IMR-90 (cell line): ENCODE data around the gene KDM6A. TPM values are rescaled to one million over a fixed set of nuclear protein-coding genes. Genes with fewer than 3 reads are reported as not detected.

Experiments used
- ATAC-seq: fragments of 200-7000 bp; cut with Tn5 transposase; 2 replicates; pipeline ENCODE4 v1.9.1; 2020; ENCODE audit warnings: low read depth, mild to moderate bottlenecking, moderate library complexity
- BruUV-seq: library from RNA; stranded (reverse); fragments of 400-500 nt; replicated peaks from 2 replicates; lab custom pipeline; 2021; lab: Mats Ljungman, UMichigan
- CTCF ChIA-PET: fragments of 300-600 bp; formaldehyde crosslinking; extraction: SDS; loops from one replicate; lab custom pipeline; 2021; ENCODE audit warnings: antibody characterized with exemption; lab: Yijun Ruan, JAX
- POLR2A ChIA-PET: fragments of 300-600 bp; sonication (Branson Sonifier 250); formaldehyde crosslinking; loops from one replicate; lab custom pipeline; 2022; ENCODE audit warnings: antibody characterized with exemption; ENCODE audit not compliant: unreplicated experiment; lab: Charles Lee
- DNase-seq: peaks from one replicate; pipeline ENCODE4 v3.0.0; 2013
- H2AFZ ChIP-seq: replicated peaks from 2 replicates; pipeline ENCODE3; 2013; ENCODE audit warnings: low read length, mild to moderate bottlenecking; ENCODE audit not compliant: poor library complexity
- H2AK5ac ChIP-seq: 2 replicates; pipeline ENCODE4 v1.6.1; 2013; ENCODE audit warnings: low read depth, low read length, inconsistent platforms
- H2AK9ac ChIP-seq: replicated peaks from 2 replicates; pipeline ENCODE3; 2013; ENCODE audit warnings: mild to moderate bottlenecking, low read depth, low read length, moderate library complexity; ENCODE audit not compliant: poor library complexity
- H2BK120ac ChIP-seq: 2 replicates; pipeline ENCODE4 v1.6.1; 2013; ENCODE audit warnings: low read depth, low read length, inconsistent platforms
- H2BK15ac ChIP-seq: 3 replicates; pipeline ENCODE4 v1.6.1; 2013; ENCODE audit warnings: low read depth, low read length, inconsistent platforms
- H2BK20ac ChIP-seq: 2 replicates; pipeline ENCODE4 v1.6.1; 2013; ENCODE audit warnings: low read depth, mild to moderate bottlenecking, inconsistent platforms, low read length, moderate library complexity
- H2BK5ac ChIP-seq: 2 replicates; pipeline ENCODE4 v1.6.1; 2013; ENCODE audit warnings: mild to moderate bottlenecking, low read depth, low read length, inconsistent platforms; ENCODE audit not compliant: poor library complexity, severe bottlenecking
- H3K14ac ChIP-seq: replicated peaks from 2 replicates; pipeline ENCODE4 v1.6.1; 2013; ENCODE audit warnings: low read depth, low read length, inconsistent platforms
- H3K18ac ChIP-seq: 2 replicates; pipeline ENCODE4 v1.6.1; 2013; ENCODE audit warnings: low read depth, low read length, control low read depth
- H3K23ac ChIP-seq: 2 replicates; pipeline ENCODE4 v1.6.1; 2013; ENCODE audit warnings: low read depth, low read length, inconsistent platforms
- H3K27ac ChIP-seq: 2 replicates; pipeline ENCODE4 v1.5.1; 2013; ENCODE audit warnings: mild to moderate bottlenecking, control low read depth, low read length; ENCODE audit not compliant: insufficient read depth
- H3K27me3 ChIP-seq: 2 replicates; pipeline ENCODE4 v1.6.1; 2013; ENCODE audit warnings: low read length; ENCODE audit not compliant: control insufficient read depth, insufficient read depth
- H3K36me3 ChIP-seq: 2 replicates; pipeline ENCODE4 v1.6.1; 2013; ENCODE audit warnings: low read length, mixed read lengths; ENCODE audit not compliant: control insufficient read depth, insufficient read depth
- H3K4ac ChIP-seq: 2 replicates; pipeline ENCODE4 v1.6.1; 2013; ENCODE audit warnings: low read depth, low read length, inconsistent platforms
- H3K4me1 ChIP-seq: 2 replicates; pipeline ENCODE4 v1.6.1; 2013; ENCODE audit warnings: low read length, mixed read lengths; ENCODE audit not compliant: control insufficient read depth, insufficient read depth
- H3K4me2 ChIP-seq: 2 replicates; pipeline ENCODE4 v1.6.1; 2013; ENCODE audit warnings: low read depth, mild to moderate bottlenecking, control low read depth, low read length, moderate library complexity
- H3K4me3 ChIP-seq: 2 replicates; pipeline ENCODE4 v1.5.1; 2013; ENCODE audit warnings: low read depth, mild to moderate bottlenecking, control low read depth, low read length, moderate library complexity; ENCODE audit not compliant: insufficient read depth
- H3K56ac ChIP-seq: 2 replicates; pipeline ENCODE4 v1.6.1; 2013; ENCODE audit warnings: low read length, inconsistent platforms; ENCODE audit not compliant: insufficient read depth; ENCODE audit errors: extremely low read depth
- H3K79me1 ChIP-seq, 2 experiments: 2 replicates each; pipeline ENCODE4 v1.6.1; 2013; ENCODE audit warnings: low read length in 2 of 2, inconsistent platforms in 1 of 2, low read depth in 1 of 2
- H3K9ac ChIP-seq: 2 replicates; pipeline ENCODE4 v1.6.1; 2013; ENCODE audit warnings: low read depth, low read length, control low read depth
- H3K9me1 ChIP-seq: 2 replicates; pipeline ENCODE4 v1.6.1; 2013; ENCODE audit warnings: low read length, inconsistent platforms; ENCODE audit not compliant: insufficient read depth
- H3K9me3 ChIP-seq: 2 replicates; pipeline ENCODE4 v1.6.1; 2013; ENCODE audit warnings: low read length; ENCODE audit not compliant: control insufficient read depth, insufficient read depth
- H4K20me1 ChIP-seq: 2 replicates; pipeline ENCODE4 v1.6.1; 2013; ENCODE audit warnings: low read length, inconsistent platforms; ENCODE audit not compliant: insufficient read depth
- H4K5ac ChIP-seq: 2 replicates; pipeline ENCODE4 v1.6.1; 2013; ENCODE audit warnings: mild to moderate bottlenecking, low read depth, low read length, control low read depth
- H4K8ac ChIP-seq, 2 experiments: 2 replicates each; pipeline ENCODE4 v1.6.1; 2013; ENCODE audit warnings: low read depth in 2 of 2, low read length in 2 of 2, control low read depth in 1 of 2, inconsistent platforms in 1 of 2
- H4K91ac ChIP-seq: 2 replicates; pipeline ENCODE4 v1.6.1; 2013; ENCODE audit warnings: low read depth, low read length, inconsistent platforms; ENCODE audit not compliant: insufficient read depth
- BHLHE40 ChIP-seq: fragments of 150-350 bp; IDR thresholded peaks from 2 replicates; pipeline ENCODE4 v1.6.1; 2016; ENCODE audit warnings: mild to moderate bottlenecking, low read depth, low read length
- CEBPB ChIP-seq: IDR thresholded peaks from 2 replicates; pipeline ENCODE4 v1.6.1; 2012; ENCODE audit warnings: low read depth, low read length, improper control_type of control experiment
- CHD1 ChIP-seq: IDR thresholded peaks from 2 replicates; pipeline ENCODE4 v1.6.1; 2012; ENCODE audit warnings: low read depth, low read length, improper control_type of control experiment
- ELK1 ChIP-seq: fragments of 150-350 bp; IDR thresholded peaks from 2 replicates; pipeline ENCODE4 v1.6.1; 2016; ENCODE audit warnings: low read depth, mild to moderate bottlenecking, low read length, moderate library complexity, borderline replicate concordance
- FOS ChIP-seq: fragments of 150-350 bp; IDR thresholded peaks from 2 replicates; pipeline ENCODE4 v1.6.1; 2016; ENCODE audit warnings: low read depth, low read length
- MAFK ChIP-seq: IDR thresholded peaks from 2 replicates; pipeline ENCODE4 v1.6.1; 2012; ENCODE audit warnings: low read depth, low read length, improper control_type of control experiment
- MXI1 ChIP-seq: IDR thresholded peaks from 2 replicates; pipeline ENCODE4 v1.6.1; 2012; ENCODE audit warnings: low read depth, mild to moderate bottlenecking, low read length, moderate library complexity, borderline replicate concordance
- NFE2L2 ChIP-seq: fragments of 150-350 bp; IDR thresholded peaks from 2 replicates; pipeline ENCODE4 v1.6.1; 2016; ENCODE audit warnings: low read depth, mild to moderate bottlenecking, low read length
- POLR2A ChIP-seq: IDR thresholded peaks from 2 replicates; pipeline ENCODE4 v1.6.1; 2012; ENCODE audit warnings: mild to moderate bottlenecking, low read depth, low read length
- RAD21 ChIP-seq: IDR thresholded peaks from 2 replicates; pipeline ENCODE4 v1.6.1; 2012; ENCODE audit warnings: low read length, improper control_type of control experiment
- RFX5 ChIP-seq: IDR thresholded peaks from 2 replicates; pipeline ENCODE4 v1.8.0; 2012; ENCODE audit warnings: low read depth, mild to moderate bottlenecking, low read length, moderate library complexity
- SMC3 ChIP-seq: fragments of 150-350 bp; IDR thresholded peaks from 2 replicates; pipeline ENCODE4 v1.6.1; 2016; ENCODE audit warnings: low read depth, mild to moderate bottlenecking, antibody characterized with exemption, low read length, moderate library complexity
- WGBS, 2 experiments: methylation state at CpG; one replicate each; pipeline versions ENCODE4 v1.1.5 to v1.1.7; 2013; ENCODE audit warnings: missing lambda C conversion rate in 2 of 2; ENCODE audit not compliant: insufficient read length in 1 of 2; ENCODE audit errors: extremely low coverage in 2 of 2; 5-methylcytosine and 5-hydroxymethylcytosine counted together
- dilution Hi-C: fragments of 300-500 bp; cut with HindIII; formaldehyde crosslinking; loops from one replicate; pipeline ENCODE4 v1.14.3; 2018; ENCODE audit warnings: low sequenced_read_pairs; ENCODE audit not compliant: unreplicated experiment
- in situ Hi-C: fragments of 300-500 bp; cut with MboI; formaldehyde crosslinking; loops from 3 replicates; pipeline ENCODE4 v1.14.3; 2019; ENCODE audit warnings: low sequenced_read_pairs, inconsistent platforms, mixed read lengths
- intact Hi-C: fragments of 100-400 bp; cut with micrococcal nuclease; formaldehyde crosslinking; loops from 2 replicates; pipeline ENCODE4 v1.10.0; 2022
- polyA plus RNA-seq, 3 experiments: library from polyadenylated mRNA; depleted of rRNA; stranded (reverse); fragments of >200 nt; gene quantifications; 2 replicates each; pipeline ENCODE4 v1.2.3, GENCODE V29; 2012; ENCODE audit warnings: low replicate concordance in 1 of 3
- total RNA-seq: library from RNA; depleted of rRNA; stranded (reverse); fragments of >200 nt; gene quantifications from 2 replicates; pipeline ENCODE4 v1.2.3, GENCODE V29; 2012

The KDM6A gene
- total and polyA plus RNA-seq, 2 of the 4 experiments (the other 2 are of a cell fraction): 11.7 to 24.9 TPM

- no peak overlapping the region for H4K5ac ChIP-seq
- H2AK5ac ChIP-seq: no peak overlapping the region
- no peak overlapping the region for H2BK5ac ChIP-seq
- BruUV-seq: no TSS peak
- TF ChIP-seq SMC3 (no peak), ELK1 (no peak), CEBPB (no peak), RAD21 (no peak), CHD1 (no peak), RFX5 (no peak), BHLHE40 (no peak), FOS (no peak), MAFK (no peak), NFE2L2 (no peak), MXI1 (no peak), POLR2A (no peak)
- ATAC-seq (no peak; the same call in 1 of the 2 replicates), DNase-seq (no peak)
- H3K18ac ChIP-seq: no peak overlapping the region
- no peaks in the 10 kb centered on the region for H3K9me3 ChIP-seq
- H2BK120ac ChIP-seq: no peak overlapping the region
- H2AFZ ChIP-seq: no peak overlapping the region
- no peak overlapping the region for H2BK20ac ChIP-seq
- H4K91ac ChIP-seq: no peak overlapping the region
- H4K8ac ChIP-seq: no peak overlapping the region
- no peak overlapping the region for H2BK15ac ChIP-seq
- ChIA-PET CTCF (interaction anchor here (0.6 to 0.9 kb wide), 2 partner anchors 62 to 164 kb away, joined by 3 to 4 read pairs; no protein-coding TSS in a partner anchor), POLR2A (no interaction called here)
- no peak overlapping the region for H3K23ac ChIP-seq
- no peaks in the 10 kb centered on the region for H3K27me3 ChIP-seq
- no peak overlapping the region for H3K4ac ChIP-seq
- WGBS, 2 experiments: no CpG with 5 or more reads among the region's 4 CpGs
- no peaks in the 10 kb centered on the region for H3K36me3 ChIP-seq
- no peak overlapping the region; the same call in none of the 2 replicates for H3K4me2 ChIP-seq
- H3K56ac ChIP-seq: no peak overlapping the region
- no peak overlapping the region for H3K27ac ChIP-seq
- dilution Hi-C loops: no loop called here
- H3K79me1 ChIP-seq: peaks cover 3 to 44% of the 10 kb centered on the region in 2 experiments; a peak in 3 of 4 replicates
- no peak overlapping the region for H3K14ac ChIP-seq
- in situ Hi-C loops: no loop called here
- no peak overlapping the region for H3K4me3 ChIP-seq
- no peaks in the 10 kb centered on the region for H3K9me1 ChIP-seq
- H3K4me1 ChIP-seq: peaks cover 4% of the 10 kb centered on the region
- H3K9ac ChIP-seq: no peak overlapping the region
- peaks cover 50% of the 10 kb centered on the region for H4K20me1 ChIP-seq
- intact Hi-C loops: no loop called here
- H2AK9ac ChIP-seq: no peak overlapping the region
These were observed 31.6 kb downstream of the KDM6A start for GRCh38 chrX:44904542-44905115.
